Activated CD8-positive, alpha-beta T cell treated with anti-CD3 and anti-CD28 coated beads for 36 hours (primary cell): ENCODE data around the gene USP34. TPM values are rescaled to one million over a fixed set of nuclear protein-coding genes. Genes with fewer than 3 reads are reported as not detected.
"Not testable (repeated sequence)": the region's sequence is repeated elsewhere in the genome, so short reads cannot be mapped to it uniquely, and the experiment has no call there.

Experiments used
- ATAC-seq: fragments of 200-7000 bp; cut with Tn5 transposase; one replicate; pipeline ENCODE4 v1.10.0; 2021; ENCODE audit warnings: mild to moderate bottlenecking, moderate library complexity
- CTCF ChIA-PET: fragments of 350-600 bp; sonication (Branson Sonifier 250); formaldehyde crosslinking; loops from one replicate; lab custom pipeline; 2021; ENCODE audit warnings: antibody characterized with exemption; lab: Charles Lee
- POLR2A ChIA-PET: fragments of 350-600 bp; sonication (Branson Sonifier 250); formaldehyde crosslinking; loops from one replicate; lab custom pipeline; 2021; ENCODE audit warnings: antibody characterized with exemption; lab: Charles Lee
- DNase-seq: peaks from one replicate; pipeline ENCODE4 v3.0.0-alpha.2; 2020
- H3K27ac Mint-ChIP-seq: one replicate; pipeline ENCODE4 v1.8.0; 2021; ENCODE audit warnings: mild to moderate bottlenecking, mixed read lengths
- H3K27me3 Mint-ChIP-seq: one replicate; pipeline ENCODE4 v1.8.0; 2021; ENCODE audit warnings: mixed read lengths
- H3K36me3 Mint-ChIP-seq: one replicate; pipeline ENCODE4 v1.8.0; 2021; ENCODE audit warnings: low read depth, mixed read lengths
- H3K4me1 Mint-ChIP-seq: one replicate; pipeline ENCODE4 v1.8.0; 2021; ENCODE audit warnings: low read depth, mixed read lengths
- H3K4me3 Mint-ChIP-seq: one replicate; pipeline ENCODE4 v1.8.0; 2021; ENCODE audit warnings: mild to moderate bottlenecking, moderate library complexity, mixed read lengths
- H3K9me3 Mint-ChIP-seq: one replicate; pipeline ENCODE4 v1.8.0; 2021; ENCODE audit warnings: mixed read lengths
- CTCF ChIP-seq: fragments of 200-600 bp; IDR thresholded peaks from one replicate; pipeline ENCODE4 v1.8.0; 2022; ENCODE audit warnings: antibody characterized with exemption, mild to moderate bottlenecking
- intact Hi-C: fragments of 100-400 bp; cut with micrococcal nuclease; formaldehyde crosslinking; loops from one replicate; pipeline ENCODE4 v1.10.0; 2022
- total RNA-seq, 2 experiments: library from RNA; stranded (reverse); gene quantifications; one replicate each; pipeline ENCODE4 v1.2.3, GENCODE V29; 2021

Gene USP34
- total RNA-seq, 2 experiments from 2014 or later, result 69.0 to 71.3 TPM

GRCh38 chr2:61196671-61197070 lies 274.2 kb downstream of the USP34 start:
- no peaks in the 10 kb centered on the region for H3K27me3 Mint-ChIP-seq
- CTCF ChIA-PET, result no interaction called here
- no peak overlapping the region for H3K27ac Mint-ChIP-seq
- H3K36me3 Mint-ChIP-seq, result peaks cover 21% of the 10 kb centered on the region
- no peak overlapping the region for H3K4me3 Mint-ChIP-seq
- no peaks in the 10 kb centered on the region for H3K9me3 Mint-ChIP-seq
- H3K4me1 Mint-ChIP-seq, result peaks cover 7% of the 10 kb centered on the region
- intact Hi-C loops, result no loop called here
- POLR2A ChIA-PET, result interaction anchor here (0.8 kb wide), 1 partner anchor 25 kb away, joined by 3 read pairs; no protein-coding TSS in a partner anchor
- TF ChIP-seq CTCF, result no peak
- no peak for ATAC-seq
- DNase-seq, result no peak

GRCh38 chr2:61194646-61195045 lies 276.2 kb downstream of the USP34 start:
- peaks cover 30% of the 10 kb centered on the region for H3K36me3 Mint-ChIP-seq
- DNase-seq, CTCF ChIA-PET, H3K9me3 Mint-ChIP-seq, H3K4me3 Mint-ChIP-seq, H3K27me3 Mint-ChIP-seq, H3K27ac Mint-ChIP-seq, ATAC-seq, intact Hi-C loops: not testable (repeated sequence)
- H3K4me1 Mint-ChIP-seq, result peaks cover 18% of the 10 kb centered on the region
- POLR2A ChIA-PET, result interaction anchor here (1.8 kb wide), 1 partner anchor 17 kb away, joined by 8 read pairs; no protein-coding TSS in a partner anchor

- ChIA-PET CTCF (no interaction called here), POLR2A (interaction anchor here (1.3 to 1.8 kb wide), 2 partner anchors 10 to 16 kb away, joined by 4 to 8 read pairs; no protein-coding TSS in a partner anchor)
- Mint-ChIP-seq H3K27ac (peak overlapping the region; percentile 19), H3K27me3 (no peaks in the 10 kb centered on the region), H3K36me3 (peaks cover 30% of the 10 kb centered on the region), H3K4me1 (peaks cover 18% of the 10 kb centered on the region), H3K9me3 (no peaks in the 10 kb centered on the region), H3K4me3 (no peak overlapping the region)
- TF ChIP-seq CTCF, result no peak
- DNase-seq, result no peak
- intact Hi-C loops, result no loop called here
- peak; percentile 20 for ATAC-seq
Measured at GRCh38 chr2:61193670-61194561, 277.0 kb downstream of the USP34 start.

GRCh38 chr2:61187085-61187484 lies 283.8 kb downstream of the USP34 start:
- no peaks in the 10 kb centered on the region for H3K27me3 Mint-ChIP-seq
- POLR2A ChIA-PET, result no interaction called here
- no peak for TF ChIP-seq CTCF
- no peaks in the 10 kb centered on the region for H3K9me3 Mint-ChIP-seq
- H3K4me1 Mint-ChIP-seq, result peaks cover 30% of the 10 kb centered on the region
- DNase-seq, result no peak
- no peak overlapping the region for H3K4me3 Mint-ChIP-seq
- no peak overlapping the region for H3K27ac Mint-ChIP-seq
- CTCF ChIA-PET, result no interaction called here
- H3K36me3 Mint-ChIP-seq, result peaks cover 68% of the 10 kb centered on the region
- intact Hi-C loops, result no loop called here
- ATAC-seq, result no peak

GRCh38 chr2:61185231-61185728 lies 285.6 kb downstream of the USP34 start:
- no peak for ATAC-seq
- H3K4me1 Mint-ChIP-seq, result peaks cover 42% of the 10 kb centered on the region
- ChIA-PET POLR2A (interaction anchor here (0.6 to 1.0 kb wide), 2 partner anchors 42 to 448 kb away, joined by 3 read pairs; no protein-coding TSS in a partner anchor), CTCF (no interaction called here)
- H3K27me3 Mint-ChIP-seq, result no peaks in the 10 kb centered on the region
- H3K9me3 Mint-ChIP-seq, result no peaks in the 10 kb centered on the region
- intact Hi-C loops, result no loop called here
- H3K27ac Mint-ChIP-seq, result peak overlapping the region; percentile 53
- peaks cover 81% of the 10 kb centered on the region for H3K36me3 Mint-ChIP-seq
- H3K4me3 Mint-ChIP-seq, result no peak overlapping the region
- TF ChIP-seq CTCF, result no peak
- DNase-seq, result no peak
